HepG2 (cell line): ENCODE data around the gene PRKAB1. TPM values are rescaled to one million over a fixed set of nuclear protein-coding genes. Genes with fewer than 3 reads are reported as not detected.

Source experiments
- ATAC-seq: fragments of 200-7000 bp; cut with Tn5 transposase; 3 replicates; pipeline ENCODE4 v1.9.1; 2020; ENCODE audit warnings: mild to moderate bottlenecking, moderate library complexity
- BruUV-seq: library from RNA; stranded (reverse); fragments of 400-500 nt; replicated peaks from 2 replicates; lab custom pipeline; 2021; lab: Mats Ljungman, UMichigan
- CTCF ChIA-PET: fragments of 300-600 bp; formaldehyde crosslinking; extraction: SDS; loops from one replicate; lab custom pipeline; 2021; ENCODE audit warnings: low total read pairs, inconsistent platforms, low intra/inter-chr PET ratio; lab: Yijun Ruan, JAX
- POLR2A ChIA-PET: fragments of 350-600 bp; sonication (Branson Sonifier 250); formaldehyde crosslinking; loops from one replicate; lab custom pipeline; 2020; ENCODE audit warnings: antibody characterized with exemption, inconsistent platforms; lab: Yijun Ruan, JAX
- DNase-seq: peaks from one replicate; pipeline ENCODE4 v3.0.0-alpha.2; 2015; ENCODE audit warnings: low spot score
- FAIRE-seq: peaks from 3 replicates; lab custom pipeline; 2011; peaks lifted over from hg19 to GRCh38; lab: Jason Lieb, UNC
- H2AFZ ChIP-seq: one replicate; pipeline ENCODE4 v1.6.1; 2011; ENCODE audit warnings: low read length, inconsistent platforms
- H3K27ac ChIP-seq: fragments of 300-600 bp; 3 replicates; pipeline ENCODE4 v1.8.0; 2011; ENCODE audit warnings: mixed run types, mild to moderate bottlenecking, mixed read lengths, low read length, inconsistent platforms; ENCODE audit not compliant: insufficient read depth; ENCODE audit errors: extremely low read length
- H3K27me3 ChIP-seq, 2 experiments: fragments of 200-600 bp in 1 of 2; 2 replicates in 1 of 2; 3 replicates in 1 of 2; pipeline versions ENCODE4 v1.6.0 to v1.8.0; 2011; ENCODE audit warnings: low read length in 2 of 2, mild to moderate bottlenecking in 2 of 2, moderate library complexity in 2 of 2, inconsistent platforms in 1 of 2; ENCODE audit not compliant: insufficient read depth in 2 of 2, control insufficient read depth in 1 of 2
- H3K36me3 ChIP-seq, 2 experiments: fragments of 200-600 bp in 1 of 2; replicated peaks in 1 of 2; 2 replicates in 1 of 2; 3 replicates in 1 of 2; pipeline versions ENCODE4 v1.5.1 to v1.8.0; 2011; ENCODE audit warnings: low read length in 2 of 2, inconsistent platforms in 1 of 2; ENCODE audit not compliant: insufficient read depth in 2 of 2, control insufficient read depth in 1 of 2
- H3K4me1 ChIP-seq: 2 replicates; pipeline ENCODE4 v1.5.1; 2012; ENCODE audit warnings: low read length, inconsistent platforms; ENCODE audit not compliant: insufficient read depth
- H3K4me2 ChIP-seq: 2 replicates; pipeline ENCODE4 v1.6.0; 2011; ENCODE audit warnings: low read depth, low read length, inconsistent platforms
- H3K4me3 ChIP-seq, 3 experiments: fragments of 200-600 bp in 1 of 3; sonication (generic), shearing (Covaris generic) in 1 of 3; replicated peaks in 1 of 3; 2 replicates each; pipeline ENCODE4 v1.5.1; 2011 to 2016; ENCODE audit warnings: low read length in 3 of 3, inconsistent platforms in 2 of 3, low read depth in 2 of 3, mild to moderate bottlenecking in 2 of 3, control low read depth in 1 of 3, mixed read lengths in 1 of 3; ENCODE audit not compliant: insufficient read depth in 1 of 3
- H3K79me2 ChIP-seq: one replicate; pipeline ENCODE4 v1.6.1; 2011; ENCODE audit warnings: low read length, inconsistent platforms; ENCODE audit not compliant: insufficient read depth
- H3K9ac ChIP-seq: 2 replicates; pipeline ENCODE4 v1.6.0; 2011; ENCODE audit warnings: mild to moderate bottlenecking, low read depth, low read length, inconsistent platforms; ENCODE audit not compliant: insufficient read depth
- H3K9me3 ChIP-seq: 2 replicates; pipeline ENCODE4 v1.5.1; 2012; ENCODE audit warnings: mild to moderate bottlenecking, low read length
- H4K20me1 ChIP-seq: 2 replicates; pipeline ENCODE4 v1.6.0; 2011; ENCODE audit warnings: inconsistent platforms, mild to moderate bottlenecking, low read length, moderate library complexity; ENCODE audit not compliant: insufficient read depth
- AFF4 ChIP-seq: sonication (generic); formaldehyde crosslinking; IDR thresholded peaks from 2 replicates; pipeline ENCODE4 v1.4.0; 2020; ENCODE audit warnings: missing genetic modification reagents
- CTCF ChIP-seq: sonication (generic); formaldehyde crosslinking; IDR thresholded peaks from 2 replicates; pipeline ENCODE4 v1.5.0; 2020; ENCODE audit warnings: mild to moderate bottlenecking, missing genetic modification reagents, moderate library complexity
- ELF1 ChIP-seq: sonication (generic); formaldehyde crosslinking; IDR thresholded peaks from 2 replicates; pipeline ENCODE4 v1.4.0; 2020; ENCODE audit warnings: missing genetic modification reagents
- NR2C2 ChIP-seq: sonication (generic); formaldehyde crosslinking; IDR thresholded peaks from 2 replicates; pipeline ENCODE4 v1.4.0; 2020; ENCODE audit warnings: missing genetic modification reagents, mild to moderate bottlenecking, moderate library complexity, borderline replicate concordance
- SMC3 ChIP-seq: IDR thresholded peaks from 2 replicates; pipeline ENCODE4 v1.6.1; 2011; ENCODE audit warnings: low read length, improper control_type of control experiment
- STAG1 ChIP-seq: sonication (generic); formaldehyde crosslinking; IDR thresholded peaks from 2 replicates; pipeline ENCODE4 v1.4.0; 2020; ENCODE audit warnings: missing genetic modification reagents
- TRIM24 ChIP-seq: sonication (generic); formaldehyde crosslinking; IDR thresholded peaks from 2 replicates; pipeline ENCODE4 v1.8.0; 2022; ENCODE audit warnings: mild to moderate bottlenecking, missing genetic modification reagents
- ZNF205 ChIP-seq: IDR thresholded peaks from 2 replicates; pipeline ENCODE4 v1.6.1; 2018; ENCODE audit warnings: missing biosample characterization, missing genetic modification reagents
- ZNF318 ChIP-seq: sonication (generic); formaldehyde crosslinking; IDR thresholded peaks from 2 replicates; pipeline ENCODE4 v1.4.0; 2020; ENCODE audit warnings: mild to moderate bottlenecking, missing genetic modification reagents
- ZNF563 ChIP-seq: sonication (generic); formaldehyde crosslinking; IDR thresholded peaks from 2 replicates; pipeline ENCODE4 v1.8.0; 2022; ENCODE audit warnings: mild to moderate bottlenecking, moderate library complexity, missing genetic modification reagents
- ZNF768 ChIP-seq: sonication (generic); formaldehyde crosslinking; IDR thresholded peaks from 2 replicates; pipeline ENCODE4 v1.4.0; 2020; ENCODE audit warnings: missing genetic modification reagents
- WGBS: methylation state at CpG from one replicate; pipeline ENCODE4 v1.1.6; 2017; ENCODE audit warnings: low lambda C conversion rate; 5-methylcytosine and 5-hydroxymethylcytosine counted together
- in situ Hi-C: cut with HindIII; loops from 2 replicates; pipeline ENCODE4 v1.10.0; 2017; ENCODE audit warnings: low pct_unique_long_range_greater_than_20kb; ENCODE audit not compliant: extremely low pct_ligation_motif_present
- intact Hi-C: fragments of 100-400 bp; cut with micrococcal nuclease; formaldehyde crosslinking; loops from one replicate; pipeline ENCODE4 v1.10.0; 2022; ENCODE audit not compliant: unreplicated experiment
- polyA plus RNA-seq, 8 experiments: library from polyadenylated mRNA; depleted of rRNA in 3 of 8; stranded (reverse) in 7 of 8; unstranded in 1 of 8; fragments of >200 nt; fragmentation: Illumina TruSeq in 4 of 8; extraction: Trizol in 4 of 8; gene quantifications; 2 replicates each; pipeline versions ENCODE4 v1.2.1 to v1.2.3, GENCODE V29; 2011 to 2016; ENCODE audit warnings: low read depth in 4 of 8, missing spikeins in 1 of 8, mixed read lengths in 1 of 8; ENCODE audit not compliant: insufficient read depth in 1 of 8
- total RNA-seq, 5 experiments: library from RNA; depleted of rRNA; stranded (reverse); fragments of >200 nt; fragmentation: Illumina TruSeq; extraction: Trizol; gene quantifications; 2 replicates each; pipeline ENCODE4 v1.2.3, GENCODE V29; 2016; ENCODE audit warnings: low read depth in 1 of 5

PRKAB1 gene
- total and polyA plus RNA-seq, 2 of the 13 experiments (the other 11 are each of a cell fraction or from before 2014, with no cell fraction given): 28.4 to 35.5 TPM

GRCh38 chr12:119695034-119695433 is 27.1 kb downstream of the PRKAB1 start:
- no TSS peak for BruUV-seq
- Histone ChIP-seq H3K4me1 (peaks cover 31% of the 10 kb centered on the region), H3K27me3 (no peaks in the 10 kb centered on the region), H3K4me2 (no peak overlapping the region), H3K9ac (no peak overlapping the region), H3K79me2 (no peaks in the 10 kb centered on the region), H3K4me3 (no peak overlapping the region), H3K36me3 (peaks cover 3 to 25% of the 10 kb centered on the region in 2 experiments; a peak in 4 of 5 replicates), H3K9me3 (no peaks in the 10 kb centered on the region), H3K27ac (no peak overlapping the region), H2AFZ (no peak overlapping the region), H4K20me1 (no peaks in the 10 kb centered on the region)
- in situ Hi-C loops: no loop called here
- intact Hi-C loops: loop anchor here (10.0 kb wide), 1 partner anchor 90 kb away; no protein-coding TSS in a partner anchor
- FAIRE-seq (peak; percentile 73), ATAC-seq (peak; percentile 62), DNase-seq (peak; percentile 23)
- 76% methylated on average over 4 of the region's 4 CpGs for WGBS
- ChIA-PET POLR2A (interaction anchor here (1.0 to 1.3 kb wide), 2 partner anchors 11 to 25 kb away, joined by 3 to 5 read pairs; no protein-coding TSS in a partner anchor), CTCF (interaction anchor here (1.4 kb wide), 1 partner anchor 86 kb away, joined by 7 read pairs; no protein-coding TSS in a partner anchor)
- TF ChIP-seq ZNF205 (no peak), ELF1 (CRISPR knock-in tag) (no peak), NR2C2 (CRISPR knock-in tag) (no peak), ZNF318 (CRISPR knock-in tag) (no peak), ZNF563 (CRISPR knock-in tag) (no peak), CTCF (CRISPR knock-in tag) (peak; percentile 57), AFF4 (CRISPR knock-in tag) (no peak), TRIM24 (no peak), SMC3 (peak; percentile 31; the same call in 1 of the 2 replicates), STAG1 (CRISPR knock-in tag) (peak; percentile 49), ZNF768 (CRISPR knock-in tag) (no peak)
